Activated CD8-positive, alpha-beta memory T cell treated with anti-CD3 and anti-CD28 coated beads for 24 hours (primary cell): ENCODE measurements around the gene MSL3.

Experiments
- DNase-seq: peaks from one replicate; pipeline ENCODE4 v3.0.0-alpha.2; 2020

The MSL3 gene

GRCh38 chrX:11757719-11758399, at the start of gene MSL3:
Gene MSL3 (plus strand): TSS chrX:11758237. CDS start chrX:11758264, 27 bp downstream.
- peak; percentile 79 for DNase-seq

DNA sequence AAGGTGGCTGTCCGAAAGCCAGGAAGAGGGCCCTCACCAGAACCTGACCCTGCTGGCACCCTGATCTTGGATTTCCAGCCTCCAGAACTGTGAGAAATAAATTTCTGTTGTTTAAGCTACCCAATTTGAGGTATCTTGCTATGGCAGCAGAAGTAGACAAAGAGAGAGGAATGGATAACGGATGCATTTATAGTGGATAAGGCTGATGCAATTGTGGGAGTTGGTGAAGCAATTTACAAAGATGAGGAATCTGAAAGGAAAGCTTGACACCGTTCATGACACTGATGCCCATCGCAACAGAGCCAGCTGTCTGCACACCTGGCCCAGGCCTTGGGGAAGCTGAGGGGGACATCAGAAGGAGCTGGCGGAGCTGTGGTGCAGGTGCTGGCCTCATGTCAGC, 35.7 kb upstream of the MSL3 start:
- no peak for DNase-seq

GRCh38 chrX:11724122-11725017, 33.7 kb upstream of the MSL3 start:
- no peak for DNase-seq

DNA sequence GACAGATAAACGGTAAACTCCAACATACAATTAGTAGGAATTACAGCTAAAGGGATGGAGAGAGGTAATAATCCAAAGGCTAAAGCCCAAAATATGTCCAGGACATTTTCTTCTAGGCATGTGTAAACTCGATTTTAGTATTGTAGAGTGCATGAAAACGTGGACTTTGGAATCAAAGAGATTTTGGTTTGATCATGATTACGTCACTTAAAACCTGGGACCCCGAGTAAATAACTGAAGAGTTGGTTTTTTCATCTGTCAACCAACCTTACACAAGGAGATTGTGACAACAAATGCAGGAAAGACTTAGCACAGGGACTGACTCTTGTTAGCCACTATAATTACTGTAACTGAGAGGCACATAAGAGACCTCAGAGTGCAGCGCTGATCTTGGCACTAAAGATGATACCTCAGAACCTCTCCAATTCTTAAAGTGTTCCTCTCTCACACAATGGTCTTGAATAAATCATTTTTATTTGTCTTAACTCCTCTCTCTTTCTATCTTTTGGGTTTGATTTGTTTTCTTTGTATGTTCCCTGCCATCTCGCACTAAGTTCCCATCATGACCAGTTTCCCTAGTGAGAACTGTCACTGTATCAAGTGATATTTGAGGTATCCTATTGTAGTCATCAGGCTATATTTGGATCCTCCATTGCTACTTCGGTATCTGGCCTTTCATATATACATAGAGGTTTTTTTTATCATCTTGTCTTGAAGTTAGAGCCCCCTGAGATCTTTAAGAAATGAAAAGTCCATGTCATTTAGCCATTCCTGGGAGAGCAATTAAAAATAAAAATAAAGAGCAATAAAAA, 32.2 kb upstream of the MSL3 start:
- DNase-seq = no peak

DNA sequence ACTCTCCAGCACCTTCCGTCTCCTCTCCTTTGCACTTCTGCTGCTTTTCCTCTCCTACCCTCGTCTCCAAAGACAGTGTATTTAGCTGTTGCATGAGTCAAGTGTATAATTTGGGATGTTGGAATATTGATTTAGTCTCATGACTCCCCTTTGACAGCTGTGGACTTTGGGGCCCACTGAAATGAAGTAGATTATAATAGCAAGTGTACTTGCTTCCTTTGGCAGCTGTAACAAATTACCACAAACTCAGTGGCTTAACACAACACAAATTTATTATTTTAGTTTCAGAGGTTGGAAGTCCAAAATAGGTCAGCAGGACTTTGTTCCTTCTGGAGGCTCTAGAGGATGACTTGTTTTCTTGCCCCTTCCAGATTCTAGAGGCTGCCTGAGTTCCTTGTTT, 29.5 kb upstream of the MSL3 start:
- no peak for DNase-seq

DNA sequence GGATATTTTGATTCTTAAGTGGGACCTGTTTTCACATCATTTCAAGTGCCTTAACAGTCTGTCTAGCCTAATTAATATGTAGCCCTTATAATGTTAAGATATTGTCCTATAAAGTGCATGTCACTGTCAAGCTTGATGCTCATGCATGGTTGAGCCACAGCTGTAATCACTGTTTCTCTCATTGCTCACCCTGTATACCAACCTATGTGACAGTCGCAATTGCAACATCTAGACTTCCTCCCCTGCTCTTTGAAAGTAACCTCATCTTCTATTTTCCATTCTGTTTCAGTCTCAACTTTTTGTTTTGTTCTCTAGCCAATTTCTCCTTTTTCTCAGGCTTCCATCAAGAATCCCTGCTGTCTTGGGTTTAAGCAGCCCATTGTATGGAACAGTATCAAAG, 24.4 kb upstream of the MSL3 start:
- no peak for DNase-seq

GRCh38 chrX:11739776-11740175, 18.3 kb upstream of the MSL3 start:
- no peak for DNase-seq

DNA sequence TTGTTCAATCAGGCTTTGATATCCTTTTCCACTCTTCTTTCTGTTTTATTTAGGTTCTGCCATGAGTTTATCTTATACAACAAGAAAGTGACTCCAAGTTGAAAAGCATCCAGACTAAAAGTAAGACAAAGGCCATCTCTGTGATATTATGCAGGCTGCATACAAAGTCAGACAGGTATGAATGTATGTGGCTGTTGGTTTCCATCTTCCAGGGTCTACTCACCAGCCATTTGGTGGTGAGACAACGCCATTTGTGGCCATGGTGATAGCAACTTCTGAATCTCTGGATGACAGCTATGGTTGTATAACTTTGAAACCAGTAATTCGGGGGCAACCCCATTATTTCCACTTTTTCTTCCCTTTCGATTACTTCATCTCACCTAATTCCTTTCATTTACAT, 17.2 kb upstream of the MSL3 start:
- no peak for DNase-seq

DNA sequence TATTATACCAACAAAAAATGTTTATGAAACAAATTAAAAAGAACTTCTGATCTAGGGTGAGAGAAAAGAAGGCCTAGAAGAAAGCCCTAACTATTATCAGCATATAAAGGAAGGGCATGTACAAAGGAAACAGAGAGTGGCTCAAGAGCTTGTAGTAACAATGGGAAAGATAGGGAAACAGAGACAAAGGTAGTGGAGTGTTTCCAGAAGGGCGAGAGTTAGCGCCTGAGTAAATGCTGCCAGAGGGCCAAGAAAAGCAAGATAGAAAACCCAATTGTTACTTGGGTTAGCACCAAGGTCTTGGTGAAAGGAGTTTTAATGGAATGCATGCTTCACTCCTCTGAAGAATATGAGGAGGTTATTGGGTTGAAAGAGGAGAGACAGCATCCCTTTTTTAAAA, 16.5 kb upstream of the MSL3 start:
- no peak for DNase-seq

DNA sequence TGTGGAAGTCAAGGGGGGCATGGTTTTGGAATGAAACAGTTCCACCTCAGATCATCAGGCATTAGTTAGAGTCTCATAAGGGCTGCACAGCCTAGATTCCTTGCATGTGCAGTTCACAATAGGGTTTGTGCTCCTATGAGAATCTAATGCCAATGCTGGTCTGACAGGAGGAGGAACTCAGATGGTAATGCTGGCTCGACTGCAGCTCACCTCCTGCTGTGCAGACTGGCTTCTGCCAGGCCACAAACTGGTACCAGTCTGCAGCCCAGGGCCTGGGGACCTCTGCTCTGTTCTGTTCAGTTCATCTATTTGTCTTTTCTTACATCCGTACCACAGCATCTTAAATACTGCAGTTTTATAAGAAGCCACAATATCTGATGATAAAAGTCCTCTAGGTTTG, 12.2 kb upstream of the MSL3 start:
- DNase-seq = no peak

- DNase-seq = no peak
Observed at GRCh38 chrX:11750046-11750445, 8.0 kb upstream of the MSL3 start.

DNA sequence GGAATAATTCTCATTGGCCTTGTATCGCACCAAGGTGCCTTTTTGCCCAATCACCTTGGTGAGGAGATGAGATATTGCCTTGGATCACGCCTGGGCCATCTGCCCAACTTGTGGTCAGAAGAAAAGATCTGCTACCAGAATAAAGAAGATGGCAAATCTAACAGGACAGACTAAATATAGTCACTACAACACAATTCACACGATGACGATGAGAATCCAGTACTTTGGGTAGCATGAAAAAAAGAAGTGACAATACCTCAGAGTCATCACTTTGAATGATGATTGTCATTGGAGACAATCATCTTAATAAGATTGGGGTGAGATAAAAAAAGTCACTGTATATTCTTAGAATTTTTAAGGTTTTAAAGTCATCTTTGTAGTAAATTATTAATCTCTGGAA, 7.3 kb upstream of the MSL3 start:
- no peak for DNase-seq

- no peak for DNase-seq
Observed at GRCh38 chrX:11751261-11751660, 6.8 kb upstream of the MSL3 start.

DNA sequence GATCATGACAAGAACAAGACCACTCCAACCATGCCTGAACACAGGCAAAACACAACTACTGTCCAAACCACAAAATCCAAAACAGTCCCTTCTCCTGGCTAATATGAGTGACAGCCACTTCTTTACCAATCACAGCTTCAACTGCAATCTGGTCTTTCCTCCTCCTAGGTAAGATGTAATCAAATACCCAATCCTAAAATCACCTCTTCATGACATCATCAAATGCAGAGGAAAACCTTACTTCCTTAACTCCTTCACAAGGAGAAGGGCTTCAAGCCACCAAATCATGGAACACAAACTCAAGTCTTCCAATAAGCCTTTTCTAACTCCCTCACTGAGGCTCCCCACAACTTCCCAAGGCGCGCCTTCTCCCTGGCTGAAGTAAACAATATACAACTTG, 4.4 kb upstream of the MSL3 start:
- no peak for DNase-seq

- DNase-seq = no peak
Observed at GRCh38 chrX:11754958-11755645, 2.9 kb upstream of the MSL3 start.

DNA sequence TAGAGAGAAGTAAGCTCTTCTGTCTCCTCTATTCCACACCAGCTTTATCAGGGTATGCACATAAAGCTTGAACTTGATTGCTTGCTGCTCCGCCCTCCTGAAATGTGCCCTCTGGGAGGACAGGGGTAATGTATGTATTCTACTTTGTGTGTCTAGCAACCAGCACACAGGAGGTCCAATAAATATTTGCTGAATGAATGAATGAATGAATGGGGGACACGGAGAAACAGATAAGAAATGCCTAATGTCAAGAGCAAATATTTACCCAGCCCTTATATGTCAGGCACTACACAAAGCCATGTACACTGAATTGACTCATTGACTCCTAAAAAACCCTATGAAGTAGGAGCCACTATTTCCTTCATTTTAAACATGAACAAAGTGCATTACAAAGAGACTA, 2.3 kb upstream of the MSL3 start:
- no peak for DNase-seq

GRCh38 chrX:11756354-11757318, 1.4 kb upstream of the MSL3 start:
- no peak for DNase-seq

DNA sequence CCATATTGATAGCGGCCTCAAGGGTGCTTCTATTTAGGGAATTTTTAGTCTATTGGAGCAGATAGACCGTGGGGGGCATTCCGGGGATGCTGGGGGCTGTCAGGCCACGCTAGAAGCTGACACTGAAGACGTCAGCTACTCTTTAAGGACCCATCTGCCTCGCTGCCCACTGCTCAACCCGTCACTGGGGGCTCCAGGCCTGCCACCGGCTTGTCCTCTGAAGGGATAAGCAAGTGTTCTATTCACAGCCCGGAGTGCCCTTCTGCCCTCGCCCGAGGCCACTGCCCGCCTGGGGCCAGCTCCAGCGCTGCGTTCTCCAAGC, 679 bp upstream of the MSL3 start:
- no peak for DNase-seq

DNA sequence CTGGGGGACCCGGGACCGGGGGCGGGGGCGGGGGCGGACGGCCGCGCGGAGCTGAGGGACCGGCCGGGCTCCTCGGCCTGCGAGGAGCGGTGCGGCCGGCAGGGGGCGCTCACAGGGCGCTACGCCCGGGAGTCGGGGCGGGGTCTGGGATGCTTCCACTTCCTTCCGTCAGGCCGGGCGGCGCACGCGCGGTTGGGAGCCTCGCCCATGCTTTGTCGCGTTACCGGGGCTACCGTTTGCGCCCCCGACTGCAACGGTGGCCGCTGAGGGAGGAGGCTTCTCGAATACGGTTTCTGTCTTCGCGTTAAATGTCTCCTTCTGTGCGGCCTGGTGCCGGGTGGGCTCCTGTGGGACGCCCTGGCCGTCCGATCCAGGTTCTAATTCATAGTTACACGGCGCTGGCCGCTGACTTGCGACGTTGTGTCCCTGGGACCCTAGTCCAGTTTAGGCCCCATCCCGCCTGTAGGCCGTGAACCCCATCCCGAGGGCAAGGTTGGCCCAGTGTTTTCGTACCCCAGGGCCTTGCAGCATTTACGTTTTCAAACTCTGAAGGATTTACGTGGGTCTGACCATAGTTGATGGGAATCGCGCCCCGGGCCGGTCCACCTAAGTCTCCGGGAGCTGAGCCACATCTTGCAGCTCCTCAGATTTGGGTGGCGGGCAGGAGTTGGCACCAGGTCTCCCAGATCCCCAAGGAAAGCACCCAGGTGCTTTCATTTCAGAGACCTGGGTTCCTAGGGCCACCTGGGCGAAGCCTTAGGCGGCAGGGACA, 549 bp downstream of the MSL3 start:
- peak; percentile 91 for DNase-seq

DNA sequence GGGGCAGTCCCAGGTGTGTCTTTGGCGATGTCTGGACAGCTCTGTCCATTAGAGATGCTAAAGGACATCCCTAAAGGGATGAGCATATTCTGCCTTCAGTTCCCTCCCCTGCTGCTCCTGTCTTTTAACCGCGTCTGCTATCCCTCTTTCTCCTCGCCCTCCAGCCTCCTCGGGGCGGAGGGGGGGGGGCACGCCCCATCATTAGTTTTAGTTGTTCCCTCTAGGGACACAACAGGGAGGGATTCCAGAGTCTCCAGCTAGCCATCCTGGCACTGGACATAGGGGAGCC, 1.1 kb downstream of the MSL3 start:
- no peak for DNase-seq
